ENCODE results near the gene IGLON5.
A peak's percentile ranks its signal among the peaks of the same experiment; 100 is the strongest.

IGLON5 gene

DNA sequence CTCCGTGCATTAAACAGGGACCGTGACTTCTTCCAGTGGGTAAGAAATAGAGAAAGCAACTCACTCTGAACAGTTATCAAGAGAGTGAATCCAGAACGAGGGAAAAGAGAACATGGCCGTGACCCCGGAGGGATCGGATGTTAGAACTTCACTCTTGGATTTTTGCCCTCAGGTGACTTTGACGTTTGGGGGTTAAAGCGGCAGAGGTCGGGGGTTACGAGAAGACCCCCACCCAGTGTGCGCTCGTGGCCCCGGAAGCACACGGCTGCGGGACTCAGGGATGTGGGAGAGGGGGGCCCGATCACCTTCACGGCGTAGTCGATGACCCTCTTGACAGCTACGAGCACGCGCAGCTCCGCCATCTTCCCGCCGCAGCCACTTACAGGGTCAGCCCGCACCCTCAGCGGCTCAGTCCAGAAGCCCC, 54.5 kb downstream of the IGLON5 start, which contains the start of gene ETFB:
Gene ETFB (minus strand): TSS at position 424 of the 424 bp plus-strand sequence. CDS start 62 bp downstream, at position 362.
- peak in 1 of 14 donors; percentile 45 for DNase-seq

DNA sequence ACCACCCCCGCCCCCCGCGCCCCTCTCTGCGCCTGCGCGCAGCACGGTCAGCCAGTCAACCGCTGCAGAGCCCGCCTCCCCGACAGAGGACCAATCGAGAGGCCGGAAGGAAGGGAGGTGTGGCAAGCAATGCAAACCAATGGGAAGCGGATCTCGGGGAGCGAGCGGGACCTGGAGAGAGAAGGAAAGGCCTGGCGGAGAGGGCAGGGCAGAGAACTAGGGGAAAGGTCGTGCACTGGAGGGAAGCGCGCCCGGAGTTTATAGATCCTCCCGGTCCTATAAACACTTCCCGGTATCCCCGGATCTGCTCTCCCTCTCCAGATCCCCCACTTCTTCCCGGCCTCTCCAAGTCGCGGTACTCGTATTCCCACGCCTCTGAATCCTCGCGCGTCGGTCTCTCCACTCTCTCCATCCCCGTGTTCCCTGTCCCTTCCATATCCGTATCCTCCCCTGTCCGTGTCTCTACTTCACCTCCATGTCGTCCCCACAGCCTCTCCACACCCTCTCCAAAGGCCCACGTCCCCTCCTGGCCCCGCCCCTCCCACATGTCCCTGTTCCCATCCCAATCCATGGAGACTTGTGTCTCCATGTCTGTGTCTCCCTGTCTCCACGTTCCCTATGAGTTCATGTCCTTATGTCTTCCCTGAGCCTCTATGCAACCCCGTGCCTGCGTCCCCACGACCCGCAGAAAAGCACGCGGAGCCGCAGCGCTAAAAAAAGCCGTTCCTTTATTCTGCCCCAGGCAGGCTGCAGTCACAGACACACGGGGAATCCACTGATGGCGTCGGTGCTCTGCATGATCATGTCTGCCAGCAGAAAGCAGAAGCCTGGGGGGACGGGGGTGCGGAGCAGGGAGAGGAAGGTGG, 55.2 kb downstream of the IGLON5 start:
- peak; percentile 70 to 98 (median 94) for DNase-seq

DNA sequence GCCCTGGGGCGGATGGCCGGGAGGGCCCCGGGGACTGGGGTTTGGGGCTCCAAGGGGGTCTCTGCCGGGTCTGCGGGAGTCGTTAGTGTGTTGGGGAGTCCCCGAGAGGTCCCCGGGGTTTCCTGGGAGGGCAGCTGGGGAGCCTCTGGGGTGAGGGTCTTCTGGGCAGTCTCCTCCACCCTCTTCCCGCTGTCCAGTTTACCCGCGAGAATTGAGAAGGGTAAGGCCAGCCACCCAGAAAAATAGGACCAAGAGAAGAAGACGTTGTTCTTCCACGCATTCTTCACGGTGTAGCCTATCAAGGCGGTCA, 55.8 kb downstream of the IGLON5 start:
- peak in 1 of 14 donors; percentile 77 for DNase-seq

DNA sequence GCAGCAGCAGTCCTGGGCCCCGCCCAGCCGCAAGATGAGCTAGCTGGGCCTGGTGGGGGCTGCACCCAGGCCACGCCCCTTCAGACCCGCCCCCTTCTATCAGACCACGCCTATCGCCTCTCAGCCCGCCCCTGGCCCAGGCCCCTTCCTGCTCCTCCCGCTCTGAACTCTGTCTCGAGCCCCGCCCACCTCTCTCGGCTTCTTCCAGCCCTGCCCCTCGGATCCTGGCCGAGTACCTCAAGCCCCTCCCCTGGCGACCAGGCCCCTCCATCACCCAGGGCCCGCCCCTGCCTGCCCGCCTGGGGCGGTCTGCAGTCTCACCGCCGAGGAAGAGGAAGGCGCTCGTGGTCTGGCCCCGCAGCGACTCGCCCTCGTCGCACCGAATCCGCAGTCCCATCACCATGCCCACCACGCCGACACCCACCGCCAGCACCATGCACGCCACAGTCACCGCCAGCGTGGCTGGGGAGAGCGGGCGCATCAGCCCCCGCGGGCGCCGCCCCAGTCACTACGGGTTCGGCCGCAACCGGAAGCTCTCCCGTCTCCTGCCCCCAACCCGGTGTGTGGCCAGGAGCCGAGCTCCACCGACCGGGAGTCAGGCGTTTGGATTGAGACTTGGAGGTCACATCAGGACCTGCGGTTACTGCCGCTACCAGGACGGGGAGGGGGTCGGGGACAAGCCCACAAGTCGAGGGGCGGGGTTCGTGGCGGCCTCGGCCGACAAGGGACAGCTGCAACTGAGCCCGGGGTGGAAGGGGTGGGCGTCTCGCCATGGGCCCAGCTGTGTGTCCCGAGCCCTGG, 56.3 kb downstream of the IGLON5 start:
- peak; percentile 52 to 98 (median 94) for DNase-seq

DNA sequence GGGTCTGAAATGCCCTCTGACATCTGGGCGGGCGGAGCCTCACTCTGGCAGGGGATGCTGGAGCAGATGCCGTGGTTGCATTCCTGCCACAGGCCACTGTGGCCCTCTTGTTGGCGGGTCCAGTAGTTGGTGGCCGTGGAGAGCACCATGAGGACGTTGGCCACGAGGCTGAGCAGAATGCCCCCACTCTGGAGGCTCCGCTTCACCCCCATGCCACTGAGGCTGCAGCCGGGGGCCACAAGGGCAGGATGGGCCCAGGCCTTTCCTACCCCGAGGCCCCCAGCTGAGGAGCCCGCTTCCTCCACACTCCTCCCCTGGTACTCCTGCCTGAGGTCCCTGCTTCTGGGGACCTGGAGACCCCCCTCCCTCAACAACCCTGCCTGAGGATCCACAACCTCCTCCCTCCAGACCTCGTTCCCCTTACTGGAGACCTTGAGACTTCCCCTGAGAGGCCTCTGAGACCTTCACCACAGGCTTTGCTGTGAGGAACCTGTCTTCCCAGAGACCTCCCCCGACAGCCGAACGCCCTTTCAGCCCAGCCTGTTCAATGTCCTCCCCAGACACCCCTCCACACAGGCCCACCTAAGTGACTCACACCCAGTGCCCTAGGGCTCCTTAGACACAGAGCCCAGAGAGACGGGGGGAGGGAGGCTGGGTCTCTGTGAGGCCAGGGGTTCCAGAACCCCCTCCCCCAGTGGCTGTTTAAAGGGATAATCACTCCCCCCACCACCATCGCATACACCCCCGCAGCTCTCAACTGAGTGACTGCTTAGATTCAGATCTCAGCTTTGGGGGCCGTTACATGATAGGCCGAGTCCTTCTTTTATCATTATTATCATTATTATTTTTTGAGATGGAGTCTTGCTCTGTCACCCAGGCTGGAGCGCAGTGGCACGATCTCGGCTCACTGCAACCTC, 57.2 kb downstream of the IGLON5 start, which contains the start of gene CLDND2:
Gene CLDND2 (minus strand): TSS at position 638 of the 917 bp plus-strand sequence. CDS start 426 bp downstream, at position 212.
- DNase-seq = peak in 3 of 14 donors; percentile 37 to 55 (median 53)

DNA sequence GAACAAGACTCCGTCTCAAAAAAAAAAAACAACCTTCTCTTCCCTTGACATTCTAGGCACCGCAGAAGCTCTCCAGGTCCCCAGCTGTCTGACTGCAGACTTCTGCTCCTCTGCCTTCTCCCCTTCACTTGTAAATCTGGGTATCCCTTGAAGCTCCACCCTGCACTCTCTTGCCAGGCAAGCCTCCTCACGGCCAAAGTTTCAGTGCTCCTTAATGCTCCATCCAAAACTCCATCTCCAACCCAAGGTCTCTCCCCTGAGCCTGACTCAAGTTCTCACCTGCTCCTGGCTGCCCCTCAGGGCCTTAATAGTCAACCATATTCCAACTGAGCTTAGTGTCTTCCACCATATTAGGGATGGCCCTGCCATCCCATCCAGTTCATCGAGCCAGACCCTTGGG, 58.8 kb downstream of the IGLON5 start:
- no peak for DNase-seq

DNA sequence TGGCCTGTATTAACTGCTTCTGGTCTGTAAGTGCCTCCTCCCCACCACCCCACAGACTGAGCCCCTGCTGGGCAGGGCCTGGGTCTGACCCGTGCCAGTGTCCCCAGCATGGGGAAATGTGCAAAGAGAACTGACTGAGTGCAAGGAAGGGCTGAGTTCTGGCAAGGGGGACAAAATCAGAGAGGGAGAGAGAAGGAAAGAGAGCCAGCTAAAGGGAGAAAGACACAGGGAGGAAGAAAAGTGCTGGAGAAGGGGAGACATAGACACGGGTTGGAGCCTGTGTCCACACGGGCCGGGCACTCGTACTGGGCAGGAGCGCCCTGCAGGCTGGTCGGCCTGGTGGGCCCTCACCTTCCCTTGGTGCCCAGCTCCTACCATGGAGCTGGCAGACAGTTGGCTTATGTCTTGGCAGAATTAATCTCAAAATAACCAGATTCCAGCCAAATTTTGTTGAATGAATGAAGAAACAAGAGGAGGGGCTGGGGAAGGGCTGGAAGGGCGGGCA, 59.8 kb downstream of the IGLON5 start:
- no peak for DNase-seq

DNA sequence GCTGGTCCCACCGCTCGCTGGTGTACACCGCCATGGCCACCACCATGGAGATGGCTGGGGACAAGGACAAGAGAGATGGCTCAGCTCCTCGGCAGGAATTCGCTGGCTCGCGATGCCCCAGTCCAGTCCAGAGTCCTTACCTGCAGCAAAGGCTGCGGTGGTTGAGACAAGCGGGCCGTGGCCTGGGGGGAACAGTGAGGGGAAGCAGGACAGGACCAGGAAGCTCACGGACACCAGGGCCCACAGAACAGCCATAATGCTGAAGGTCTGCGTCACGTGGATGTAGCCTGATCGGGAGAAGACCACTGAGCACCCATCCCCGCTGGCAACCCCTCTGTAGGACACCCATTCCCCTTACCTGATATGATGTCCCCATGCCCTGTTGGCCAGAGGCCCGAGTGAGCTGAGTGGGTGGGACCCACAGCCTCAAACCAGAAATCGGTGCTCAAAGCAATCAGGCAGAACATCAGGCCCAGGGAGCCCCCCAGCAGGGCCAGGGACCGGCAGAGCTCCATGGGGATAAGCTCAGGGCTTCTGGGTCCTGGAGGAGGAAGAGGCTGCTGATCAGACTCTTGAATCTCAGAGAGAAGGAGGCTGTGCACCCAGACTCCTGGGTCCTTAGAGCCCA, 60.7 kb downstream of the IGLON5 start:
- DNase-seq = no peak

DNA sequence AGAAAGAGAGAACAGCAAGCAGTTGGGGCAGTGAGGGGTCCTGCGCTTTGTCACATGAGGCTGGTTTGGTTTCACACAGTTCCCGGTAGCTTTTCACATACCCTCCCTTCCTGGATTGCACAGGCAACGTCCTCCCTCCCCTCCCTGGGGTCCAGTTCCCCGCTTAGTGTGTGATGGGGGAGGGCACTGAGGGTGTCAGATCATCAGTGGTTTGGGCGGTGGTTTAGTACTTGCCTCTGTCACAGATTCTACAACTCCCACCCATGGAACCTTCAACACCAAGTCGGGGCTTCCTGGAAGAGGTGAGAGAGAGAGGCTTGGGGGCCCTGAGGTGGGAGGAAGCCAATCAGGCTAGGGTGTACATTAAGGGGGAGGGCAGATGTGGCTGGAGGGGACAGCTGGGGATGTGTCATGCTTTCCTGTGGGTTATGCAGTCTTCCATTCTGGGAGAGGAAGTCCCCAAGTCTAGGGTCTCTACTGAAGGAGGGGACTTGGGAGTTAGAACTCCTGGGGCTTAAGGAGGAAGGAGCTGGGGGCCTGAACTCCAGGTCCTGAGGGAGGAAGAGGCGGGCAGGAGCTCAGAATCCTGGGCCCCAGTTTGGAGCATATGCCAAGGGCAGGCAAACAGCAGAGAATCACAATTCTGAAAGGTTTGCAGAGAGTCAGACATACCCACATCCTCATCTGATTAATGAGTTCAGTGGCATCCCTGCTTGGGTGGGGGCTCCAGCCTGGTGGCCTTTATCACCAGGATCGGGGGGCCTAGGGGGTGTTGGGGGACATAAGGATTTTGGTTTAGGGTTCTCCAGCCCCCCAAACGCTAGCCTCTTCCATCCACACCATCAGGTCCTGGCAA, 61.4 kb downstream of the IGLON5 start, which contains the start of gene NKG7:
Gene NKG7 (minus strand): TSS at position 6 of the 856 bp plus-strand sequence. CDS start 119 bp downstream, outside the sequence.
- DNase-seq = no peak

DNA sequence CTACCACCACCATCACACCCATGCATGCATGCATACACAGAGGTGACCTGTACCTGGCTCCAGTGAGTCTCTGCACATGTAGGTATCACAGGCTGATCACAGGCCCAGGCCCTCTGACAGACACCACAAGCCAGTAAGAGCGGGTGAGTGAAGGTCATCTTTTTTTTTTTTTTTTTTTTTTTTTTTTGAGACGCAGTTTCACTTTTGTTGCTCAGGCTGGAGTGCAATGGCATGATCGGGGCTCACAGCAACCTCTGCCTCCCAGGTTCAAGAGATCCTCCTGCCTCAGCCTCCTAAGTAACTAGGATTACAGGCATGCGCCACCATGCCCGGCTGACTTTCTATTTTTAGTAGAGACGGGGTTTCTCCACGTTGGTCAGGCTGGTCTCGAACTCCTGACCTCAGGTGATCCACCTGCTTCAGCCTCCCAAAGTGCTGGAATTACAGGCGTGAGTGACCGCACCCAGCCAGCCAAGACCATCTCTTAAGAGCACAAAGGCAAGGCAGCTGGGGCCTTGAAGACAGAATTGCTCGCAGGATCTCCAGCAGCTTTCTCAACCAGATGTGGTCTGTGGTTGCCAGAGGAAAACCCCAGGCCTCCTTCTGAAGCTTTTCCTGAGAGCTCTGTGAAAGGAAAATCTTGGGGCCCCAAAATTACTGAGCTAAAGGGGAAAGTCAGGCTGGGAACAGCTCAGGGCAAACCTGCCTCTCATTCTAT, 64.2 kb downstream of the IGLON5 start:
- no peak for DNase-seq

DNA sequence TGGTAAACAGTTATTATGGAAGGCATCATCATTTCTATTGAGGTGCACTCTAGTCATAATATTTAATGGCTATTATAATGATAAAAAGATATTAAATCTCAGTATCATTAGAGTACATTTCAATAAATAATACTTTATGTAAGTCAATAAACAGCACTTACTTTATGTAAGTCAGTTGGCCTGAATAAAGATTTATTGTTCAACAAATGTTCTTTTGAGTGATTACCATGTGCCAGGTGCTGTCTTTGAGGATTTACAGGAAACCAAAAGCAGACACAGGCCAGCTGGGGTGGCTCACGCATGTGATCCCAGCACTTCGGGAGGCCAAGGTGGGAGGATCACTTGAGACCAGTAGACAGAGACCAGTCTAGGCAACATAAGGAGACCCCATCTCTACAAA, 66.0 kb downstream of the IGLON5 start:
- no peak for DNase-seq

DNA sequence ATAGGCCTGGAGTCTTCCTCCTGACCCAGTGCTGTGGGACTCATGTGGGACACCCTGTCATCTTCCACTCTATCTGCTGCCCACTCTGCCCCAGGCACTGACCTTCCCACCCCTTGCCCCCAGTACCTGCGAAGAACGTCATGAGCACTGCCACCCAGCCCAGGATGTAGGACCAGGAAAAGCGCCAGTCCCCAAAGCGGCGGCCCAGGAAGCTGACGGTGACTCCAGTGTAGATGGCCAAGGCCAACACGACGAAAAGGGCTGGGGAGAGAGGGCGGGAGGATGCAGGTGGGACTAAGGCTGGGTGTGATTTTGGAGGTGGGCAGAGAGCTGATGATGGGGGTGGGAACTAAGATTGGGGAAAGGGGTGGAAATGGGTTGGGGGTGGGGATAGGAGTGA, 68.9 kb downstream of the IGLON5 start:
- DNase-seq = no peak
